WTC11 (cell line): ENCODE data around the gene LTA. TPM values are rescaled to one million over a fixed set of nuclear protein-coding genes. Genes with fewer than 3 reads are reported as not detected.

Experiments used
- ATAC-seq: fragments of 200-7000 bp; cut with Tn5 transposase; 2 replicates; pipeline ENCODE4 v1.10.0; 2021; ENCODE audit warnings: mild to moderate bottlenecking, moderate library complexity
- CTCF ChIA-PET: fragments of 300-600 bp; sonication (Branson Sonifier 250); formaldehyde crosslinking; loops from one replicate; lab custom pipeline; 2021; ENCODE audit warnings: antibody characterized with exemption; lab: Charles Lee
- POLR2A ChIA-PET: fragments of 350-600 bp; sonication (Branson Sonifier 250); formaldehyde crosslinking; loops from one replicate; lab custom pipeline; 2021; ENCODE audit warnings: antibody characterized with exemption; lab: Charles Lee
- DNase-seq: peaks from one replicate; pipeline ENCODE4 v3.0.0; 2021; ENCODE audit warnings: low spot score
- H3K27ac Mint-ChIP-seq: 2 replicates; pipeline ENCODE4 v1.8.0; 2021; ENCODE audit warnings: mixed read lengths
- H3K27me3 Mint-ChIP-seq: 2 replicates; pipeline ENCODE4 v1.8.0; 2021; ENCODE audit warnings: low read depth, mild to moderate bottlenecking, moderate library complexity, mixed read lengths
- H3K36me3 Mint-ChIP-seq: 2 replicates; pipeline ENCODE4 v1.8.0; 2021; ENCODE audit warnings: mixed read lengths
- H3K4me1 Mint-ChIP-seq: 2 replicates; pipeline ENCODE4 v1.8.0; 2022; ENCODE audit warnings: mixed read lengths
- H3K4me3 Mint-ChIP-seq: 2 replicates; pipeline ENCODE4 v1.8.0; 2021; ENCODE audit warnings: mild to moderate bottlenecking, moderate library complexity, mixed read lengths
- H3K9me3 Mint-ChIP-seq: 2 replicates; pipeline ENCODE4 v1.8.0; 2021; ENCODE audit warnings: mixed read lengths
- ESRRA ChIP-seq: sonication (generic); formaldehyde crosslinking; IDR thresholded peaks from 2 replicates; pipeline ENCODE4 v1.8.1; 2022; ENCODE audit warnings: mild to moderate bottlenecking, missing genetic modification reagents, borderline replicate concordance
- FOXJ3 ChIP-seq: sonication (generic); formaldehyde crosslinking; IDR thresholded peaks from 2 replicates; pipeline ENCODE4 v1.9.0; 2021; ENCODE audit warnings: missing genetic modification reagents, mild to moderate bottlenecking, borderline replicate concordance
- SMAD4 ChIP-seq: sonication (generic); formaldehyde crosslinking; IDR thresholded peaks from 2 replicates; pipeline ENCODE4 v1.8.0; 2022; ENCODE audit warnings: mild to moderate bottlenecking, missing genetic modification reagents
- TEAD4 ChIP-seq: sonication (generic); formaldehyde crosslinking; IDR thresholded peaks from 2 replicates; pipeline ENCODE4 v1.8.0; 2022; ENCODE audit warnings: mild to moderate bottlenecking, missing genetic modification reagents
- total RNA-seq: library from RNA; stranded (reverse); gene quantifications from 3 replicates; pipeline ENCODE4 v1.2.3, GENCODE V29; 2021
- TF ChIP-seq, protein P1 (sequence below): sonication (generic); formaldehyde crosslinking; IDR thresholded peaks from 2 replicates; pipeline ENCODE4 v1.8.0; 2023; ENCODE audit warnings: missing genetic modification reagents, mild to moderate bottlenecking, borderline replicate concordance
- TF ChIP-seq, protein P2 (sequence below): sonication (generic); formaldehyde crosslinking; IDR thresholded peaks from 2 replicates; pipeline ENCODE4 v1.8.1; 2023; ENCODE audit warnings: mild to moderate bottlenecking, moderate library complexity, missing genetic modification reagents
- TF ChIP-seq, protein P3 (sequence below): sonication (generic); formaldehyde crosslinking; IDR thresholded peaks from 2 replicates; pipeline ENCODE4 v1.8.0; 2022; ENCODE audit warnings: mild to moderate bottlenecking, missing genetic modification reagents
- TF ChIP-seq, protein P4 (sequence below): fragments of 250-450 bp; sonication (Bioruptor Pico); IDR thresholded peaks from 2 replicates; pipeline ENCODE4 v1.9.0; 2021; ENCODE audit warnings: mild to moderate bottlenecking, borderline replicate concordance

Gene LTA
- total RNA-seq, 1 experiment from 2014 or later, result 0.46 TPM

DNA sequence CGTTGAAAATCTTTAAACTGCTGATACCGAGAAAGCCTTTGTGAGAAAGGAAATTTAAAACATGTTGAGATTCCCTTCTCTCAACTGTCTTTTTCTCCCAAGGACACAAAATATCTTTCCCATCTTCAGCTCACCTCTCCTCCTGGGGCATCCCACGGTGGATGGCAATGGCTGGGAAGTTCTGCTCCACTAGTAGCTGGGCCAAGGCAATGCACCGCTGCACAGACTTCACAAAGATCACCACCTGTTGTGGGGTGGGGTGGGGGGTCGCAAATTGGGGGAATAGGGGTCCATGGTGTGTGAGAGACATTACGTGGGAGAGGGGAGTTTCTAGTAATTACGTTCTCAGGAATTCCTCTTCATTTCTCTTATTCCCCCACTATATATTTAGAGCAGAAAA is 40.9 kb upstream of the LTA start:
- TF ChIP-seq, protein P1, sequence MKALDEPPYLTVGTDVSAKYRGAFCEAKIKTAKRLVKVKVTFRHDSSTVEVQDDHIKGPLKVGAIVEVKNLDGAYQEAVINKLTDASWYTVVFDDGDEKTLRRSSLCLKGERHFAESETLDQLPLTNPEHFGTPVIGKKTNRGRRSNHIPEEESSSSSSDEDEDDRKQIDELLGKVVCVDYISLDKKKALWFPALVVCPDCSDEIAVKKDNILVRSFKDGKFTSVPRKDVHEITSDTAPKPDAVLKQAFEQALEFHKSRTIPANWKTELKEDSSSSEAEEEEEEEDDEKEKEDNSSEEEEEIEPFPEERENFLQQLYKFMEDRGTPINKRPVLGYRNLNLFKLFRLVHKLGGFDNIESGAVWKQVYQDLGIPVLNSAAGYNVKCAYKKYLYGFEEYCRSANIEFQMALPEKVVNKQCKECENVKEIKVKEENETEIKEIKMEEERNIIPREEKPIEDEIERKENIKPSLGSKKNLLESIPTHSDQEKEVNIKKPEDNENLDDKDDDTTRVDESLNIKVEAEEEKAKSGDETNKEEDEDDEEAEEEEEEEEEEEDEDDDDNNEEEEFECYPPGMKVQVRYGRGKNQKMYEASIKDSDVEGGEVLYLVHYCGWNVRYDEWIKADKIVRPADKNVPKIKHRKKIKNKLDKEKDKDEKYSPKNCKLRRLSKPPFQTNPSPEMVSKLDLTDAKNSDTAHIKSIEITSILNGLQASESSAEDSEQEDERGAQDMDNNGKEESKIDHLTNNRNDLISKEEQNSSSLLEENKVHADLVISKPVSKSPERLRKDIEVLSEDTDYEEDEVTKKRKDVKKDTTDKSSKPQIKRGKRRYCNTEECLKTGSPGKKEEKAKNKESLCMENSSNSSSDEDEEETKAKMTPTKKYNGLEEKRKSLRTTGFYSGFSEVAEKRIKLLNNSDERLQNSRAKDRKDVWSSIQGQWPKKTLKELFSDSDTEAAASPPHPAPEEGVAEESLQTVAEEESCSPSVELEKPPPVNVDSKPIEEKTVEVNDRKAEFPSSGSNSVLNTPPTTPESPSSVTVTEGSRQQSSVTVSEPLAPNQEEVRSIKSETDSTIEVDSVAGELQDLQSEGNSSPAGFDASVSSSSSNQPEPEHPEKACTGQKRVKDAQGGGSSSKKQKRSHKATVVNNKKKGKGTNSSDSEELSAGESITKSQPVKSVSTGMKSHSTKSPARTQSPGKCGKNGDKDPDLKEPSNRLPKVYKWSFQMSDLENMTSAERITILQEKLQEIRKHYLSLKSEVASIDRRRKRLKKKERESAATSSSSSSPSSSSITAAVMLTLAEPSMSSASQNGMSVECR, result no peak
- TF ChIP-seq, protein P2, sequence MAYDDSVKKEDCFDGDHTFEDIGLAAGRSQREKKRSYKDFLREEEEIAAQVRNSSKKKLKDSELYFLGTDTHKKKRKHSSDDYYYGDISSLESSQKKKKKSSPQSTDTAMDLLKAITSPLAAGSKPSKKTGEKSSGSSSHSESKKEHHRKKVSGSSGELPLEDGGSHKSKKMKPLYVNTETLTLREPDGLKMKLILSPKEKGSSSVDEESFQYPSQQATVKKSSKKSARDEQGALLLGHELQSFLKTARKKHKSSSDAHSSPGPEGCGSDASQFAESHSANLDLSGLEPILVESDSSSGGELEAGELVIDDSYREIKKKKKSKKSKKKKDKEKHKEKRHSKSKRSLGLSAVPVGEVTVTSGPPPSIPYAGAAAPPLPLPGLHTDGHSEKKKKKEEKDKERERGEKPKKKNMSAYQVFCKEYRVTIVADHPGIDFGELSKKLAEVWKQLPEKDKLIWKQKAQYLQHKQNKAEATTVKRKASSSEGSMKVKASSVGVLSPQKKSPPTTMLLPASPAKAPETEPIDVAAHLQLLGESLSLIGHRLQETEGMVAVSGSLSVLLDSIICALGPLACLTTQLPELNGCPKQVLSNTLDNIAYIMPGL, result no peak
- TF ChIP-seq SMAD4 (CRISPR knock-in tag) (no peak), FOXJ3 (CRISPR knock-in tag) (no peak), TEAD4 (CRISPR knock-in tag) (no peak)
- TF ChIP-seq, protein P3, sequence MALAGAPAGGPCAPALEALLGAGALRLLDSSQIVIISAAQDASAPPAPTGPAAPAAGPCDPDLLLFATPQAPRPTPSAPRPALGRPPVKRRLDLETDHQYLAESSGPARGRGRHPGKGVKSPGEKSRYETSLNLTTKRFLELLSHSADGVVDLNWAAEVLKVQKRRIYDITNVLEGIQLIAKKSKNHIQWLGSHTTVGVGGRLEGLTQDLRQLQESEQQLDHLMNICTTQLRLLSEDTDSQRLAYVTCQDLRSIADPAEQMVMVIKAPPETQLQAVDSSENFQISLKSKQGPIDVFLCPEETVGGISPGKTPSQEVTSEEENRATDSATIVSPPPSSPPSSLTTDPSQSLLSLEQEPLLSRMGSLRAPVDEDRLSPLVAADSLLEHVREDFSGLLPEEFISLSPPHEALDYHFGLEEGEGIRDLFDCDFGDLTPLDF, result no peak
- POLR2A ChIA-PET, result no interaction called here
- CTCF ChIA-PET, result interaction anchor here (1.0 to 1.3 kb wide), 4 partner anchors 36 to 50 kb away, joined by 3 to 6 read pairs (median 4); no protein-coding TSS in a partner anchor
- no peak overlapping the region for H3K4me3 Mint-ChIP-seq
- no peaks in the 10 kb centered on the region for H3K27me3 Mint-ChIP-seq
- no peak for DNase-seq
- no peak for ATAC-seq
- peaks cover 42% of the 10 kb centered on the region for H3K4me1 Mint-ChIP-seq
- no peak overlapping the region; the same call in 1 of the 2 replicates for H3K27ac Mint-ChIP-seq
- H3K36me3 Mint-ChIP-seq, result peaks cover 65% of the 10 kb centered on the region
- no peaks in the 10 kb centered on the region for H3K9me3 Mint-ChIP-seq

DNA sequence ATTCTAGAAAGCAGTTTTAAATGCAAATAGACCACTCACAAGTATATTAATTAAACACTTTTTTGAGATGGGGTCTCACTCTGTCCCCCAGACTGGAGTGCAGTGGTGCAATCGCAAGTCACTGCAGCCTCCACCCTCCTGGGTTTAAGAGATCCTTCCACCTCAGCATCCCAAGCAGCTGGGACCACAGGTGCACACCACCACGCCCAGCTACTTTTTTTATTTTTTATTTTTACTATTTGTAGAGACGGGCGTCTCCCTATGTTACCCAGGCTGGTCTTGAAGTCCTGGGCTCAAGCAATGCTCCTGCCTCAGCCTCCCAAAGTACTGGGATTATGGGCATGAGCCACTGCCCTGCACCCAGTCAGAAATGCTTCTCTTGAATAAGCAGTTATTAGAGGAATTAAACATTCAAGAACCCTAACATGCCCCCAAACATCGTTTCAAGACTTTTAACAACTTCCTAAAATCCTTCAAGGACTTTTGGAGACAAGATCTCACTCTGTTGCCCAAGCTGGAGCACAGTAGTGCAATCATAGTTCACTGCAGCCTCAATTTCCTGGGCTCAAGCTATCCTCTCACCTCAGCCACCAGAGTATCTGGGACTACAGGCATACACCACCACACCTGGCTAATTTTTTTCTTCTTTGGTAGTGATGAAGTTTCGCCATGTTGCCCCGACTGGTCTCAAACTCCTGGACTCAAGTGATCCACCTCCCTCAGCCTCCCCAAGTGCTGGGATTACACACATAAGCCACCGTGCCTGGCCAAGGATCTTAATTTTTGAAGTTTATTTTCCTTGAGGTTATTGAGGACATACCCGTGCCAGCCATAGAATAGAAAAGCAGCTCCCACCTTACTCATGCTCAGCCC is 40.1 kb upstream of the LTA start:
- Mint-ChIP-seq H3K27me3 (no peaks in the 10 kb centered on the region), H3K27ac (peak overlapping the region; percentile 45; the same call in 1 of the 2 replicates), H3K36me3 (peaks cover 73% of the 10 kb centered on the region), H3K4me3 (no peak overlapping the region)
- ATAC-seq (no peak), DNase-seq (no peak)
- ChIA-PET CTCF (interaction anchor here (1.0 to 1.3 kb wide), 4 partner anchors 37 to 49 kb away, joined by 3 to 6 read pairs (median 4); no protein-coding TSS in a partner anchor), POLR2A (no interaction called here)
- TF ChIP-seq, protein P4, sequence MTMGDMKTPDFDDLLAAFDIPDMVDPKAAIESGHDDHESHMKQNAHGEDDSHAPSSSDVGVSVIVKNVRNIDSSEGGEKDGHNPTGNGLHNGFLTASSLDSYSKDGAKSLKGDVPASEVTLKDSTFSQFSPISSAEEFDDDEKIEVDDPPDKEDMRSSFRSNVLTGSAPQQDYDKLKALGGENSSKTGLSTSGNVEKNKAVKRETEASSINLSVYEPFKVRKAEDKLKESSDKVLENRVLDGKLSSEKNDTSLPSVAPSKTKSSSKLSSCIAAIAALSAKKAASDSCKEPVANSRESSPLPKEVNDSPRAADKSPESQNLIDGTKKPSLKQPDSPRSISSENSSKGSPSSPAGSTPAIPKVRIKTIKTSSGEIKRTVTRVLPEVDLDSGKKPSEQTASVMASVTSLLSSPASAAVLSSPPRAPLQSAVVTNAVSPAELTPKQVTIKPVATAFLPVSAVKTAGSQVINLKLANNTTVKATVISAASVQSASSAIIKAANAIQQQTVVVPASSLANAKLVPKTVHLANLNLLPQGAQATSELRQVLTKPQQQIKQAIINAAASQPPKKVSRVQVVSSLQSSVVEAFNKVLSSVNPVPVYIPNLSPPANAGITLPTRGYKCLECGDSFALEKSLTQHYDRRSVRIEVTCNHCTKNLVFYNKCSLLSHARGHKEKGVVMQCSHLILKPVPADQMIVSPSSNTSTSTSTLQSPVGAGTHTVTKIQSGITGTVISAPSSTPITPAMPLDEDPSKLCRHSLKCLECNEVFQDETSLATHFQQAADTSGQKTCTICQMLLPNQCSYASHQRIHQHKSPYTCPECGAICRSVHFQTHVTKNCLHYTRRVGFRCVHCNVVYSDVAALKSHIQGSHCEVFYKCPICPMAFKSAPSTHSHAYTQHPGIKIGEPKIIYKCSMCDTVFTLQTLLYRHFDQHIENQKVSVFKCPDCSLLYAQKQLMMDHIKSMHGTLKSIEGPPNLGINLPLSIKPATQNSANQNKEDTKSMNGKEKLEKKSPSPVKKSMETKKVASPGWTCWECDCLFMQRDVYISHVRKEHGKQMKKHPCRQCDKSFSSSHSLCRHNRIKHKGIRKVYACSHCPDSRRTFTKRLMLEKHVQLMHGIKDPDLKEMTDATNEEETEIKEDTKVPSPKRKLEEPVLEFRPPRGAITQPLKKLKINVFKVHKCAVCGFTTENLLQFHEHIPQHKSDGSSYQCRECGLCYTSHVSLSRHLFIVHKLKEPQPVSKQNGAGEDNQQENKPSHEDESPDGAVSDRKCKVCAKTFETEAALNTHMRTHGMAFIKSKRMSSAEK, result 0 out of 2 replicates have a peak, but pooled peaks have one; percentile 11
- no peak for TF ChIP-seq ESRRA (CRISPR knock-in tag)
- TF ChIP-seq, all 79 proteins: peak for 1
- H3K4me1 Mint-ChIP-seq, result peaks cover 45% of the 10 kb centered on the region
- no peaks in the 10 kb centered on the region for H3K9me3 Mint-ChIP-seq
